NOMO-1 treated with dmso at 0.1 percent for 144 hours (cell line): ENCODE measurements around the gene KPNA1.
"Not testable (repeated sequence)": the region's sequence is repeated elsewhere in the genome, so short reads cannot be mapped to it uniquely, and the experiment has no call there.

Experiments
- DNase-seq: peaks from one replicate; lab custom pipeline; 2025; ENCODE audit not compliant: unreplicated experiment; lab: John Stamatoyannopoulos, UW

Gene KPNA1

GRCh38 chr3:122520861-122521260 lies 6.1 kb upstream of the KPNA1 start:
- DNase-seq, result no peak

DNA sequence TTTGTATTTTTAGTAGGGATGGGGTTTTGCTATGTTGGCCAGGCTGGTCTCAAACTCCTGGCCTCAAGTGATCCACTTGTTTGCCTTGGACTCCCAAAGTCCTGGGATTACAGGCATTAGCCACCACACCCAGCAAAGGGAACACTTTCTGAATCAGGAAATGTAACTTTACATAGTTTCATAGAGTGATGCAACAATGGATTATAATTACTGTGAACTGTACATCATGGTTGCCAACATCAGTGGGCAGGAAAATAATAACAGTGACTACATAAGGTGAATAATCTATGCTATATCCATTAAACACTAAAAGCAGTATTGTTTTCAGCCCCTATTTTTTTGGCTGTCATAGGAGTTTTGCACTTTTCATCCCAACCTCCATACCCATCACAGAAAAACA lies 5.0 kb upstream of the KPNA1 start:
- no peak for DNase-seq

DNA sequence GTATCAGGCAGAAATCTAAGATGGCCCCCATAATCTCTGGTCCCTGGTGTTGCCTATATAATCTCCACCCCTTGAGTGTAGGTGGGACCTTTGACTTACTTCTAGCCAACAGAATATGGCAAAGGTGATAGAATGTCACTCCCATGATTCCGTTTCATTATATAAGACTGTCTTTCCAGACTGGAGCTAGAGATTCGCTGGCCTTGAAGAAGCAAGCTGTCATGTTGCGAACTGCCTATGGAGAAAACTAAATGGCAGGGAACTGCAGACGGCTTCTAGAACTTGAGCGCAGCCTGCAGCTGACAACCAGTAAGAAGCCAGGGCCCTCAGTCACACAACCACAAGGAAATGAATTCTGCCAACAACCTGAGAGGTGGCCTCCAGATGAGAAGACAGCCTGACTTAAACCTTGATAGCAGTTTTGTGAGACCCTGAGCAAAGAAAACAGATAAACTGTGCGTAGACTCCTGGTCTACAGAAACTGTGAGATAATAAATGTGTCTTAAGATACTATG lies 2.2 kb upstream of the KPNA1 start:
- DNase-seq, result no peak

- no peak for DNase-seq
Measured at GRCh38 chr3:122515870-122516269, 1.1 kb upstream of the KPNA1 start.

GRCh38 chr3:122515020-122515468 lies 305 bp upstream of the KPNA1 start:
- DNase-seq, result no peak

DNA sequence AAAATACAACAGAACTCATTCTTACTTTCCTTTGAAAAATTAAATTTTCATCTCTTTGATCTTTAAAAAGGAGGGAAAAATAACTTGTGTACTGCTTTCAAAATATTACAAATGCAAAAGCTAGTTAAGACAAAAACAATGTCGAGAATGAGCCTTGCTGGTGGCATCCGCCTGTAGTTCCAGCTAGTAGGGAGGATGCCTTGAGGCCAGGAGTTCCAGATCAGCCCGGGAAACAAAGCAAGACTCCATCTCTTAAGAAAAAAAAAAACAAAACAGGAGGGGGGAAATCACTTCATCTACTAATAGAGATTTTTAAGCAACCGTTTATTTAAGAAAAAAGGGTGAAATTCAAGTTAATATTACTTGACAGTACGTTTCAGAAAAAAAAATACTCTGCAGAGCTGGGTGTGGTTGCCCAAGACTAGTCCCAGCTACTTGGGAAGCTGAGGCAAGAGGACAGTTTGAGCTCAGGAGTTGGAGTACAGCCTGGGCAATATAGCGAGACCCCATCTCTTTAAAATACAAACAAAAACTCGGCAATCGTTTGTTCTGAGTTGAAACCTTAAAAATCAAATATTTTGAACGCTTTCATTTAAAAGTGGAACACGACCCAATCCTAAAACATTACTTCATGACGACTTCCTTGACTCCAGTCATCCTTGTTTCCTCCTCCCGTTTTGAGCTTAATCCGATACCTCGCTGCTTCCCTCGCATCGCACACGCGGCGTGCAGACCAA lies 1.2 kb downstream of the KPNA1 start:
- DNase-seq, result no peak

DNA sequence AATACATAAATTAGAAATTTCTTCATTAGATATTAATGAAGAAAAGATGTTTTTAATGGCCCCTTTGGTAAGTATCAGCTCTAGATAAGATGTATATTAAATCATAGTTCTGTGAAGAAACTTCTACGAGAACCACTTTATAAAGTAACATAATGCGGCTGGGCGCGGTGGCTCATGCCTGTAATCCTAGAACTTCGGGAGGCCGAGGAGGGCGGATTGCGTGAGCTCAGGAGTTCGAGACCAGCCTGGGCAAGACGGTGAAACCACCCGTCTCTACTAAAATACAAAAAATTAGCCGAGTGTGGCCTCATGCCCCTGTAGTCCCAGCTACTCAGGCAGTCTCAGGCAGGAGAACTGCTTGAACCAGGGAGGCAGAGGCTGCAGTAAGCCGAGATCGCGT lies 2.5 kb downstream of the KPNA1 start:
- DNase-seq, result no peak

GRCh38 chr3:122510878-122511535 lies 3.7 kb downstream of the KPNA1 start:
- no peak for DNase-seq

DNA sequence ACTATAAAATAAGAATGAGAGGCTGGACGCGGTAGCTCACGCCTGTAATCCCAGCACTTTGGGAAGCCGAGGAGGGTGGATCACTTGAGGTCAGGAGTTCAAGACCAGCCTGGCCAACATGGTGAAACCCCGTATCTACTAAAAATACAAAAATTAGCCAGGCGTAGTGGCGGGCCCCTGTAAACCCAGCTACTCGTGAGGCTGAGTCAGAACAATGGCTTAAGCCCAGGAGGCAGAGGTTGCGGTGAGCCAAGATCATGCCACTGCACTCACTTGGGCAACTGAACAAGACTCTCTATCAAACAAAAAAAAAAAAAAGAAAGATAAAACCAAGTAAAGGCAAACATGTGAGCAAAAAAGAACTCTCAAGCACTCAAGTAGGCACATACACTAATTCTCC lies 5.8 kb downstream of the KPNA1 start:
- DNase-seq, result not testable (repeated sequence)

DNA sequence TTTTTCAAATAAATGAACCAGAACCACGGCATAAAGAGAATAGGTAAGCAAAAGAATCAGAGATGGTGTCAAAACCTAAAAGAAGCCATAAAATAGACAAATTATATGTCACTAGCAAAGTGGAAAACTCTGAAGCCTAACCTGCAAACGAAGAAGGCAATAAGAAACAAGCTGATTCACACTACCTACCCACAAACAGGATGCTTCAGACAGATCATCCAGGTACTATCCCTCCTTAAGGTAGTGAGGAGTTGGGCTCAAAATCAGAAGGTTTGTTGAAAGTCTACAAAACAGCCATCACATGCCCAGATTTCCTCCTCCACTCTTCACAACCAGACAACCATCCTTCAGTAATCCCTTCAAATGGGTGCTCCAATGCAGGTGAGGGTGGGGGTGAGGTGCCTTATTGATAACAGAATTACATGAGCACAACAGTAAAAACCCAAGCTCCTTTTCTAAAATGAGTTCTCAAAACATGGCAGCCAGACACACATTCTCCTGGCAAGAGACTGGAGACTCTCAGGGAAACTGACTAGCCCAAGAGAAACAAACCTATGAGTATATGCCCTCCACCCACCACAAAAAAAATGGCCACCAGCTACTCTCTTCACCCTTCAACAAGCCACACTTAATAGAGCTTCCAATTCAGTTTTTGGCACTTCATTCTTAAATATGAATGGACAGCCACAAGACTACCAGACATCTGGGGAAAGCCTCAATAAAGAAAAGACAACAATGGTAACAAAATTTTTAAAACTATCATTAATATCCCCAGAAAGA lies 6.4 kb downstream of the KPNA1 start:
- no peak for DNase-seq

DNA sequence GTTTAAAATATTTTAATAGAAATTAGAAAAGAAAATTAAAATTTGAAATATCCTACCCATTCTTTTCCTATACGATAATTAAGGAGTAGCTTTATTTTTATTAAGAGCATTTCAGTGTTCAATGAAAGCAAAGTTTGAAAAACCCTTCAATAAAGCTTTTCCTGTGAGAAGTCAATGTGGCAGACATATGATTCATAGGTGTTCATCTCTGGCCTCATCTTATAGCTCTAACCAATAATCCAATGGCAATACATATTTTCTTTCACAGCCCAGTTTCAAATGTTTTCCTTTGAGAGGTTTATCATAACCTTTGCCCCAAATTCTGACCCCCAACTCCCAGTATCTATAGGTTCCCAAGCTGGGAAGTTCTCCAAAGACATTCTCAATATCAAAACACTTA lies 8.3 kb downstream of the KPNA1 start:
- no peak for DNase-seq

DNA sequence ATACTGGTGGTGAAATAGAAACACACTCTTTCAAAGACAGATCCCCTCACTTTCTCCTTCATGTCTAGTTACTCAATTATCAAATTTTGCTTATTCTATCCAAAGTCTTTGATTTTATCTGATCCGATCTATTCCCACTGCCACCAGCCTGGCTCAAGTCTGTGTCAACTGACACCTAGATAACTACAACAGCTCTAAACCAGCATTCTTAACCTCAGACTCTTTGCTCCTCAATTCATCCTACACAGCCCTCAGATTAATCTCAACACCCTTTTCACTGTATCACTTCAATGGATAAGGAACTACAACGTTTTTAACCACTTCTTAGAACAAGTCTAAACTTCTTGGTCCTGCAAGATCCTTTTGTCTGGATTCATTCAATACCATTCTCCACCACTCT lies 9.1 kb downstream of the KPNA1 start:
- no peak for DNase-seq

- DNase-seq, result peak; percentile 60
Measured at GRCh38 chr3:122502941-122503340, 11.8 kb downstream of the KPNA1 start.

- DNase-seq, result no peak
Measured at GRCh38 chr3:122502139-122502538, 12.6 kb downstream of the KPNA1 start.

DNA sequence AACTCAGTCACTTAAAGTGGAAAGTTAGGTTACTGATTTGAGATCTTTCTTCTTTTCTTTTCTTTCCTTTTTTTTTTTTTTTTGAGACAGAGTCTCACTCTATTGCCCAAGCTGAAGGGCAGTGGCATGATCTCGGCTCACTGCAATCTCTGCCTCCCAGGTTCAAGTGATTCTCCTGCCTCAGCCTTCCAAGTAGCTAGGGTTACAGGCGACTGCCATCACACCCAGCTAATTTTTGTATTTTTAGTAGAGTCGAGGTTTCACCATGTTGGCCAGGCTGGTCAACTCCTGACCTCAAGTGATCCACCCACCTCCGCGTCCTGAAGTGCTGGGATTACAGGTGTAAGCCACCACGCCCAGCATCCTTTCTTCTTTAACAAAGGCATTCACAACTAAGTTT lies 13.8 kb downstream of the KPNA1 start:
- not testable (repeated sequence) for DNase-seq

DNA sequence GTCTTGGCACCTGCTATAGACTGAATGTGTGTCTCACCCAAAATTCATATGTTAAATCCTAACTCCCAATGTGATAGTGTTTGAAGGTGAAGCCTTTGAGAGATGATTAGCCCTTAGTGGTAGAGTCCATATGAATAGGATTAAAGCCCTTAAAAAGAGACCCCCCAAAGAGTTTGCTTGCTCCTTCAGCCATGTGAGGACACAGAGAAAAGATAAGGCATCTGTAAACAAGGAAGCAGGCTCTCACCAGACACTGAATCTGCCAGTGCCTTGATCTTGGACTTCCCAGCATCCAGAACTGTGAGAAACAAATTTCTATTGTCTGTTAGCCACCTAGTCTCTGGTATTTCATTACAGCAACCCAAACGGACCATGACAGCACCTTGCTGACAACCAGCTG lies 16.6 kb downstream of the KPNA1 start:
- no peak for DNase-seq

GRCh38 chr3:122497425-122497824 lies 17.3 kb downstream of the KPNA1 start:
- DNase-seq, result peak; percentile 86

DNA sequence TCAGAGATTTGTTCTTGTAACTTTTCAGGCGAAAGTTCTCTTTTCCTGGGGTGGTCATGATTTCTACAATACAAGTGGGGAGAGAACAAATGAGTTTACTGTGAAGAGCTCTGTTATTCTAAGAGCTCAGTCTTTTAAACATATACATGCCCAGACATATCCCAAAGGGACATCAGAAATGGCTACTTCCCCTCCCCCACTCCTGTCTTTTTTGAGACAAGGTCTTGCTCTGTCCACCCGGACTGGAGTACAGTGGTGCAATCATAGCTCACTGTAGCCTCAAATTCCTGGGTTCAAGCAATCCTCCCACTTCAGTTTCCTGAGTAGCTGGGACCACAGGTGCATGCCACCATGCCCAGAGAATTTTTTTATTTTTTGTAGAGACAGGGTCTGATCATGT lies 18.2 kb downstream of the KPNA1 start:
- DNase-seq, result no peak

GRCh38 chr3:122493296-122493695 lies 21.4 kb downstream of the KPNA1 start:
- no peak for DNase-seq

- DNase-seq, result no peak
Measured at GRCh38 chr3:122488262-122488973, 26.3 kb downstream of the KPNA1 start.

DNA sequence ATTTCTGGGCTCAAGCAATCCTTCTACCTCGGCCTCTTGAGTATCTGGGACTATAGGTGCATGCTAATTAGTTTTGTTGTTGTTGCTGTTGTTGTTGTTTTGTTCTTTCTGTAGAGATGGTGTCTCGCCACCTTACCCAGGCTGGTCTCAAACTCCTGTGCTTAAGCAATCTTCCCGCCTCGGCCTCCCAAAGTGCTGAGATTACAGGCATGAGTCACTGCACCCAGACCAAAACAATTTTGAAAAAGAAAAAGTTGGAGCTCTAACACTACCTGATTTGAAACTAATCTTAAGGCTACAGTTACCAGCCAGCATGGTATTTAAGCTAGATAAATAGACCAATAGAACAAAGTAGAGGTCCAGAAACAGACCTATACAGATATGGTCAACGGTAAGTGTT lies 29.8 kb downstream of the KPNA1 start:
- no peak for DNase-seq
